GM23338 (cell line): ENCODE data around the gene MAGI1. TPM values are rescaled to one million over a fixed set of nuclear protein-coding genes. Genes with fewer than 3 reads are reported as not detected.

Source experiments
- ATAC-seq: fragments of 200-7000 bp; cut with Tn5 transposase; 3 replicates; pipeline ENCODE4 v1.9.1; 2020
- DNase-seq: peaks from one replicate; pipeline ENCODE4 v3.0.0-alpha.2; 2015; ENCODE audit warnings: low spot score
- H2AFZ ChIP-seq: fragments of 200-600 bp; sonication (generic); 2 replicates; pipeline ENCODE4 v1.8.0; 2016; ENCODE audit warnings: antibody characterized with exemption, mild to moderate bottlenecking, moderate library complexity
- H3F3A ChIP-seq: fragments of 200-600 bp; sonication (generic); replicated peaks from 2 replicates; pipeline ENCODE4 v1.8.0; 2017; ENCODE audit warnings: antibody characterized with exemption, mixed run types, low read depth
- H3K27ac ChIP-seq: fragments of 200-600 bp; sonication (generic); 2 replicates; pipeline ENCODE4 v1.6.1; 2016; ENCODE audit warnings: low read depth
- H3K27me3 ChIP-seq: fragments of 200-600 bp; sonication (generic); 2 replicates; pipeline ENCODE4 v1.8.0; 2016; ENCODE audit warnings: mild to moderate bottlenecking, mixed run types, moderate library complexity; ENCODE audit not compliant: insufficient read depth
- H3K36me3 ChIP-seq: fragments of 200-600 bp; sonication (generic); 2 replicates; pipeline ENCODE4 v1.8.0; 2016; ENCODE audit warnings: mild to moderate bottlenecking; ENCODE audit not compliant: insufficient read depth
- H3K4me1 ChIP-seq: fragments of 200-600 bp; sonication (generic); 2 replicates; pipeline ENCODE4 v1.8.0; 2016; ENCODE audit warnings: mild to moderate bottlenecking, moderate library complexity; ENCODE audit not compliant: insufficient read depth
- H3K4me2 ChIP-seq: fragments of 200-600 bp; sonication (generic); 2 replicates; pipeline ENCODE4 v1.7.1; 2017; ENCODE audit warnings: mixed run types
- H3K4me3 ChIP-seq: fragments of 200-600 bp; sonication (generic); 2 replicates; pipeline ENCODE4 v1.6.1; 2016; ENCODE audit warnings: mixed run types
- H3K79me2 ChIP-seq: fragments of 200-600 bp; sonication (generic); replicated peaks from 2 replicates; pipeline ENCODE4 v1.8.0; 2017; ENCODE audit warnings: mild to moderate bottlenecking; ENCODE audit not compliant: insufficient read depth
- H3K9me2 ChIP-seq: fragments of 200-600 bp; sonication (generic); 2 replicates; pipeline ENCODE4 v1.8.0; 2017; ENCODE audit not compliant: insufficient read depth
- H4K20me1 ChIP-seq: fragments of 200-600 bp; sonication (generic); replicated peaks from 2 replicates; pipeline ENCODE4 v1.8.0; 2017; ENCODE audit warnings: mild to moderate bottlenecking; ENCODE audit not compliant: insufficient read depth
- H3K27ac Mint-ChIP-seq: 2 replicates; pipeline ENCODE4 v1.8.0; 2020; ENCODE audit warnings: inconsistent platforms, mild to moderate bottlenecking, moderate library complexity, mixed read lengths
- H3K27me3 Mint-ChIP-seq: 3 replicates; pipeline ENCODE4 v1.8.0; 2022; ENCODE audit warnings: low read depth, mild to moderate bottlenecking, moderate library complexity, mixed read lengths, inconsistent platforms; ENCODE audit not compliant: insufficient read depth, poor library complexity
- H3K36me3 Mint-ChIP-seq: 3 replicates; pipeline ENCODE4 v1.8.0; 2021; ENCODE audit warnings: low read depth, mild to moderate bottlenecking, inconsistent platforms, moderate library complexity, mixed read lengths
- H3K4me1 Mint-ChIP-seq: 3 replicates; pipeline ENCODE4 v1.8.0; 2020; ENCODE audit warnings: mild to moderate bottlenecking, inconsistent platforms, mixed read lengths
- H3K4me3 Mint-ChIP-seq: 3 replicates; pipeline ENCODE4 v1.8.0; 2021; ENCODE audit warnings: moderate library complexity, mild to moderate bottlenecking, inconsistent platforms, mixed read lengths
- H3K9me3 Mint-ChIP-seq: 3 replicates; pipeline ENCODE4 v1.8.0; 2020; ENCODE audit warnings: moderate library complexity, mild to moderate bottlenecking, inconsistent platforms, mixed read lengths
- EZH2phosphoT487 ChIP-seq: fragments of 200-600 bp; sonication (generic); IDR thresholded peaks from one replicate; pipeline ENCODE4 v1.8.1; 2018; ENCODE audit warnings: antibody characterized with exemption; ENCODE audit not compliant: unreplicated experiment
- POLR2AphosphoS5 ChIP-seq: IDR thresholded peaks from 2 replicates; pipeline ENCODE4 v1.6.1; 2016; ENCODE audit warnings: antibody characterized with exemption, low read depth
- STAT1 ChIP-seq: IDR thresholded peaks from one replicate; pipeline ENCODE4 v1.6.1; 2016; ENCODE audit warnings: antibody characterized with exemption; ENCODE audit not compliant: unreplicated experiment
- ZNF114 ChIP-seq: fragments of 250-450 bp; sonication (Bioruptor Pico); IDR thresholded peaks from 2 replicates; pipeline ENCODE4 v1.5.0; 2020; ENCODE audit warnings: mild to moderate bottlenecking, moderate library complexity
- polyA plus RNA-seq: library from polyadenylated mRNA; unstranded; fragments of >200 nt; fragmentation: Nextera tagmentation; extraction: Ambion mirVana; gene quantifications from 2 replicates; pipeline ENCODE4 v1.2.1, GENCODE V29; 2016
- total RNA-seq: library from RNA; depleted of rRNA; stranded (reverse); fragments of >200 nt; shearing (Covaris generic); gene quantifications from 2 replicates; pipeline ENCODE4 v1.2.3, GENCODE V29; 2014
- TF ChIP-seq, protein P1 (sequence below): IDR thresholded peaks from one replicate; pipeline ENCODE4 v1.6.1; 2018; ENCODE audit warnings: antibody characterized with exemption; ENCODE audit not compliant: unreplicated experiment
- TF ChIP-seq, protein P2 (sequence below): IDR thresholded peaks from 2 replicates; pipeline ENCODE4 v1.6.1; 2016; ENCODE audit warnings: antibody characterized with exemption
- TF ChIP-seq, protein P3 (sequence below): fragments of 250-450 bp; sonication (Bioruptor Pico); IDR thresholded peaks from 2 replicates; pipeline ENCODE4 v1.5.0; 2020; ENCODE audit warnings: mild to moderate bottlenecking, moderate library complexity

The MAGI1 gene
- total and polyA plus RNA-seq, 2 experiments from 2014 or later: 27.4 to 71.2 TPM

DNA sequence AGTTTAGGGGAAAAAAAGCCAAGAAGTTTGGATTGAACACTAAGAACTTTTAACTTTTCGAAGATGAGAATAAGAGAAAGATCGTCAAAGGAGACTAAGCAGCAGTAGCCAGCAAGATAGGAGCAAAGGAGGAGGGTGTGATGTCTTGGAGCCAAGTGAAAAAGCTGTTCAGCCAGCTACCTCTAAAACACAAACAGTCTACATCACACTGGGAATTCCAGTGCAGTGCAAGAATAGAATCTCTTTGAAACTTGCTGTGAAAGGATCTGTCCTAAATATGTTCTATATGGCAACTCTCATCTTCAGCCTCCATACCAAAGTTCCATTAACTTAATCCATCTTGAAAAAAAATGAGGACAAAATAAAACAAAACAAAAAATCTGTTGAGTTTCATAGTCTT is 541.5 kb downstream of the MAGI1 start:
- Histone ChIP-seq H2AFZ (no peak overlapping the region), H3K79me2 (peaks cover 59% of the 10 kb centered on the region), H3K9me2 (no peaks in the 10 kb centered on the region), H3K4me2 (no peak overlapping the region), H3K4me1 (peaks cover 17% of the 10 kb centered on the region), H3K27ac (peak overlapping the region; percentile 15; the same call in 1 of the 2 replicates), H4K20me1 (peaks cover 11% of the 10 kb centered on the region), H3K27me3 (no peaks in the 10 kb centered on the region), H3K4me3 (no peak overlapping the region), H3K36me3 (peaks cover 3% of the 10 kb centered on the region; the same call in 1 of the 2 replicates), H3F3A (no peaks in the 10 kb centered on the region)
- DNase-seq (no peak), ATAC-seq (no peak)
- Mint-ChIP-seq H3K27me3 (peaks cover 3% of the 10 kb centered on the region), H3K27ac (no peak overlapping the region), H3K9me3 (no peaks in the 10 kb centered on the region), H3K36me3 (peaks cover 7% of the 10 kb centered on the region; the same call in 1 of the 3 replicates), H3K4me1 (peaks cover 32% of the 10 kb centered on the region), H3K4me3 (no peak overlapping the region)
- TF ChIP-seq, protein P1, sequence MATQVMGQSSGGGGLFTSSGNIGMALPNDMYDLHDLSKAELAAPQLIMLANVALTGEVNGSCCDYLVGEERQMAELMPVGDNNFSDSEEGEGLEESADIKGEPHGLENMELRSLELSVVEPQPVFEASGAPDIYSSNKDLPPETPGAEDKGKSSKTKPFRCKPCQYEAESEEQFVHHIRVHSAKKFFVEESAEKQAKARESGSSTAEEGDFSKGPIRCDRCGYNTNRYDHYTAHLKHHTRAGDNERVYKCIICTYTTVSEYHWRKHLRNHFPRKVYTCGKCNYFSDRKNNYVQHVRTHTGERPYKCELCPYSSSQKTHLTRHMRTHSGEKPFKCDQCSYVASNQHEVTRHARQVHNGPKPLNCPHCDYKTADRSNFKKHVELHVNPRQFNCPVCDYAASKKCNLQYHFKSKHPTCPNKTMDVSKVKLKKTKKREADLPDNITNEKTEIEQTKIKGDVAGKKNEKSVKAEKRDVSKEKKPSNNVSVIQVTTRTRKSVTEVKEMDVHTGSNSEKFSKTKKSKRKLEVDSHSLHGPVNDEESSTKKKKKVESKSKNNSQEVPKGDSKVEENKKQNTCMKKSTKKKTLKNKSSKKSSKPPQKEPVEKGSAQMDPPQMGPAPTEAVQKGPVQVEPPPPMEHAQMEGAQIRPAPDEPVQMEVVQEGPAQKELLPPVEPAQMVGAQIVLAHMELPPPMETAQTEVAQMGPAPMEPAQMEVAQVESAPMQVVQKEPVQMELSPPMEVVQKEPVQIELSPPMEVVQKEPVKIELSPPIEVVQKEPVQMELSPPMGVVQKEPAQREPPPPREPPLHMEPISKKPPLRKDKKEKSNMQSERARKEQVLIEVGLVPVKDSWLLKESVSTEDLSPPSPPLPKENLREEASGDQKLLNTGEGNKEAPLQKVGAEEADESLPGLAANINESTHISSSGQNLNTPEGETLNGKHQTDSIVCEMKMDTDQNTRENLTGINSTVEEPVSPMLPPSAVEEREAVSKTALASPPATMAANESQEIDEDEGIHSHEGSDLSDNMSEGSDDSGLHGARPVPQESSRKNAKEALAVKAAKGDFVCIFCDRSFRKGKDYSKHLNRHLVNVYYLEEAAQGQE: no peak
- TF ChIP-seq STAT1 (no peak), POLR2AphosphoS5 (no peak), EZH2phosphoT487 (no peak), ZNF114 (CRISPR knock-in tag) (no peak)
- TF ChIP-seq, protein P2, sequence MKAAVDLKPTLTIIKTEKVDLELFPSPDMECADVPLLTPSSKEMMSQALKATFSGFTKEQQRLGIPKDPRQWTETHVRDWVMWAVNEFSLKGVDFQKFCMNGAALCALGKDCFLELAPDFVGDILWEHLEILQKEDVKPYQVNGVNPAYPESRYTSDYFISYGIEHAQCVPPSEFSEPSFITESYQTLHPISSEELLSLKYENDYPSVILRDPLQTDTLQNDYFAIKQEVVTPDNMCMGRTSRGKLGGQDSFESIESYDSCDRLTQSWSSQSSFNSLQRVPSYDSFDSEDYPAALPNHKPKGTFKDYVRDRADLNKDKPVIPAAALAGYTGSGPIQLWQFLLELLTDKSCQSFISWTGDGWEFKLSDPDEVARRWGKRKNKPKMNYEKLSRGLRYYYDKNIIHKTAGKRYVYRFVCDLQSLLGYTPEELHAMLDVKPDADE: no peak
- TF ChIP-seq, protein P3, sequence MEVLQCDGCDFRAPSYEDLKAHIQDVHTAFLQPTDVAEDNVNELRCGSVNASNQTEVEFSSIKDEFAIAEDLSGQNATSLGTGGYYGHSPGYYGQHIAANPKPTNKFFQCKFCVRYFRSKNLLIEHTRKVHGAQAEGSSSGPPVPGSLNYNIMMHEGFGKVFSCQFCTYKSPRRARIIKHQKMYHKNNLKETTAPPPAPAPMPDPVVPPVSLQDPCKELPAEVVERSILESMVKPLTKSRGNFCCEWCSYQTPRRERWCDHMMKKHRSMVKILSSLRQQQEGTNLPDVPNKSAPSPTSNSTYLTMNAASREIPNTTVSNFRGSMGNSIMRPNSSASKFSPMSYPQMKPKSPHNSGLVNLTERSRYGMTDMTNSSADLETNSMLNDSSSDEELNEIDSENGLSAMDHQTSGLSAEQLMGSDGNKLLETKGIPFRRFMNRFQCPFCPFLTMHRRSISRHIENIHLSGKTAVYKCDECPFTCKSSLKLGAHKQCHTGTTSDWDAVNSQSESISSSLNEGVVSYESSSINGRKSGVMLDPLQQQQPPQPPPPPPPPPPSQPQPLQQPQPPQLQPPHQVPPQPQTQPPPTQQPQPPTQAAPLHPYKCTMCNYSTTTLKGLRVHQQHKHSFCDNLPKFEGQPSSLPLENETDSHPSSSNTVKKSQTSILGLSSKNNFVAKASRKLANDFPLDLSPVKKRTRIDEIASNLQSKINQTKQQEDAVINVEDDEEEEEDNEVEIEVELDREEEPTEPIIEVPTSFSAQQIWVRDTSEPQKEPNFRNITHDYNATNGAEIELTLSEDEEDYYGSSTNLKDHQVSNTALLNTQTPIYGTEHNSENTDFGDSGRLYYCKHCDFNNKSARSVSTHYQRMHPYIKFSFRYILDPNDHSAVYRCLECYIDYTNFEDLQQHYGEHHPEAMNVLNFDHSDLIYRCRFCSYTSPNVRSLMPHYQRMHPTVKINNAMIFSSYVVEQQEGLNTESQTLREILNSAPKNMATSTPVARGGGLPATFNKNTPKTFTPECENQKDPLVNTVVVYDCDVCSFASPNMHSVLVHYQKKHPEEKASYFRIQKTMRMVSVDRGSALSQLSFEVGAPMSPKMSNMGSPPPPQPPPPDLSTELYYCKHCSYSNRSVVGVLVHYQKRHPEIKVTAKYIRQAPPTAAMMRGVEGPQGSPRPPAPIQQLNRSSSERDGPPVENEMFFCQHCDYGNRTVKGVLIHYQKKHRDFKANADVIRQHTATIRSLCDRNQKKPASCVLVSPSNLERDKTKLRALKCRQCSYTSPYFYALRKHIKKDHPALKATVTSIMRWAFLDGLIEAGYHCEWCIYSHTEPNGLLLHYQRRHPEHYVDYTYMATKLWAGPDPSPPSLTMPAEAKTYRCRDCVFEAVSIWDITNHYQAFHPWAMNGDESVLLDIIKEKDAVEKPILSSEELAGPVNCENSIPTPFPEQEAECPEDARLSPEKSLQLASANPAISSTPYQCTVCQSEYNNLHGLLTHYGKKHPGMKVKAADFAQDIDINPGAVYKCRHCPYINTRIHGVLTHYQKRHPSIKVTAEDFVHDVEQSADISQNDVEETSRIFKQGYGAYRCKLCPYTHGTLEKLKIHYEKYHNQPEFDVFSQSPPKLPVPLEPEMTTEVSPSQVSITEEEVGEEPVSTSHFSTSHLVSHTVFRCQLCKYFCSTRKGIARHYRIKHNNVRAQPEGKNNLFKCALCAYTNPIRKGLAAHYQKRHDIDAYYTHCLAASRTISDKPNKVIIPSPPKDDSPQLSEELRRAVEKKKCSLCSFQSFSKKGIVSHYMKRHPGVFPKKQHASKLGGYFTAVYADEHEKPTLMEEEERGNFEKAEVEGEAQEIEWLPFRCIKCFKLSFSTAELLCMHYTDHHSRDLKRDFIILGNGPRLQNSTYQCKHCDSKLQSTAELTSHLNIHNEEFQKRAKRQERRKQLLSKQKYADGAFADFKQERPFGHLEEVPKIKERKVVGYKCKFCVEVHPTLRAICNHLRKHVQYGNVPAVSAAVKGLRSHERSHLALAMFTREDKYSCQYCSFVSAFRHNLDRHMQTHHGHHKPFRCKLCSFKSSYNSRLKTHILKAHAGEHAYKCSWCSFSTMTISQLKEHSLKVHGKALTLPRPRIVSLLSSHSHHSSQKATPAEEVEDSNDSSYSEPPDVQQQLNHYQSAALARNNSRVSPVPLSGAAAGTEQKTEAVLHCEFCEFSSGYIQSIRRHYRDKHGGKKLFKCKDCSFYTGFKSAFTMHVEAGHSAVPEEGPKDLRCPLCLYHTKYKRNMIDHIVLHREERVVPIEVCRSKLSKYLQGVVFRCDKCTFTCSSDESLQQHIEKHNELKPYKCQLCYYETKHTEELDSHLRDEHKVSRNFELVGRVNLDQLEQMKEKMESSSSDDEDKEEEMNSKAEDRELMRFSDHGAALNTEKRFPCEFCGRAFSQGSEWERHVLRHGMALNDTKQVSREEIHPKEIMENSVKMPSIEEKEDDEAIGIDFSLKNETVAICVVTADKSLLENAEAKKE: no peak
